Left lung (tissue), 10 donors: ENCODE data around the gene ICOSLG. TPM values are rescaled to one million over a fixed set of nuclear protein-coding genes. Genes with fewer than 3 reads are reported as not detected.
"Not testable (repeated sequence)": the region's sequence is repeated elsewhere in the genome, so short reads cannot be mapped to it uniquely, and the experiment has no call there.

ENCODE experiments used
- ATAC-seq: fragments of 200-7000 bp; cut with Tn5 transposase; one replicate; pipeline ENCODE4 v1.9.1; 2020; ENCODE audit warnings: moderate library complexity
- DNase-seq, 4 donors: peaks; one replicate each; pipeline ENCODE4 v3.0.0-alpha.2; 2013 to 2020
- H3K27ac ChIP-seq, 2 donors: fragments of 200-600 bp; sonication (generic) in 1 of 2; one replicate each; pipeline versions ENCODE4 v1.5.0 to v1.8.0; 2020 to 2021
- H3K27me3 ChIP-seq, 2 donors: fragments of 200-600 bp; sonication (generic) in 1 of 2; one replicate each; pipeline versions ENCODE4 v1.5.0 to v1.8.0; 2020 to 2021
- H3K36me3 ChIP-seq, 2 donors: fragments of 200-600 bp; sonication (generic) in 1 of 2; one replicate each; pipeline versions ENCODE4 v1.5.0 to v1.8.0; 2020 to 2021
- H3K4me1 ChIP-seq, 2 donors: fragments of 200-600 bp; one replicate each; pipeline ENCODE4 v1.8.0; 2021
- H3K4me3 ChIP-seq, 2 donors: fragments of 200-600 bp; sonication (generic) in 1 of 2; one replicate each; pipeline versions ENCODE4 v1.5.0 to v1.8.0; 2020 to 2021; ENCODE audit warnings: mild to moderate bottlenecking in 1 of 2
- H3K9me3 ChIP-seq, 2 donors: fragments of 200-600 bp; sonication (generic) in 1 of 2; one replicate each; pipeline versions ENCODE4 v1.5.0 to v1.8.0; 2020 to 2021
- intact Hi-C, 2 donors: fragments of 100-400 bp; cut with DNase I; formaldehyde crosslinking; loops; one replicate each; pipeline versions ENCODE4 v1.11.2 to v1.14.2; 2022
- polyA plus RNA-seq, 6 donors: library from polyadenylated mRNA; unstranded; fragments of 120-200 nt; gene quantifications; one replicate each; pipeline ENCODE4 v1.2.1, GENCODE V29; 2013; ENCODE audit not compliant: insufficient read length in 6 of 6
- total RNA-seq, 2 donors: library from RNA; stranded (reverse); fragmentation: NEBNext Ultra II Directional; extraction: Animal tissue kit (Norgen Biotek cat#: 25700); gene quantifications; one replicate each; pipeline ENCODE4 v1.2.1, GENCODE V29; 2021
- donor health status: DM: no; HTN: yes; CAD: no.
- donor health status: DM: no; HTN: no; CAD: no.

The ICOSLG gene
- total and polyA plus RNA-seq, 8 donors = 1.7 to 4.6 (median 2.8) TPM

DNA sequence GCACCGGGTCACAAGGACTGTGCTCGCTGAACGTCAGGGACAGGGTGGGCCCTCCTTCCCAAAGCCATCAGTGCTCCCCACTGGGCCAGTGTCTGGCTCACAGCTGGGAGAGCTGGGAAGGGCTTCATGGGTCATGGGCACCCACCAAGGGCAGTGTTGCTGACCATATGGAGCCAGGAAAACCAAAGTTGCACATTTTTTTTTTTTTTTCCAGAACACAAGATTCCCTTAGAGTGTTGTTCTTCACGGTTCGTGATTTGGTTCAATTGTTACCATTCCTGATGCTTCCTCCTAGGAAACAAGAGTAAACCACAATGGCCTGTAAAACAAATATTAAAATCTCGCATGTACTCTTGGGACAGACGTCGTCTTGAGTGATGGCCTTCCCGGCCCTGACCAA lies 45.9 kb downstream of the ICOSLG start:
- DNase-seq, H3K27me3 ChIP-seq, H3K4me3 ChIP-seq, H3K27ac ChIP-seq, H3K9me3 ChIP-seq, ATAC-seq, H3K4me1 ChIP-seq, intact Hi-C loops, H3K36me3 ChIP-seq: not testable (repeated sequence)

DNA sequence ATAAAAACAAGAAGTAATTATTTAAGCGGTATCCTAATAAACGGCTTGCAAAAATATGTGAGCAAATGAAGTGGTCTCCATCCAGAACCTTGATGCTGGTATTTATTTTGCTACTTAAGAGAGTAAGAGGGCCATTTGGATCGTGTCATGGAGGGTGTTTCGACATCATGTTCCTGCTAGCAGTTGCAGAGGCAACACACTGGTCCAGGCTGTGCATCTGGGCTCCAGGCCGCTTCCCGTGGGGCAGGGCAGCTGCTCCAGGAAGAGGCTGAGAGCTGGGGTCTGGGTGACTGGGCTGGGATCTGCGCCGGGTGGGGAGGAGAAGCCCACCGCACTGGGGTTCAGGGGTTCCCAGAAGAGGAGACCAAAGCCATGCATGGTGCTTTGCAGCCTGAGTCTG lies 46.3 kb downstream of the ICOSLG start:
- ATAC-seq = peak; percentile 24
- intact Hi-C loops, H3K36me3 ChIP-seq, H3K4me3 ChIP-seq, H3K9me3 ChIP-seq, H3K27me3 ChIP-seq, DNase-seq, H3K27ac ChIP-seq, H3K4me1 ChIP-seq: not testable (repeated sequence)

- intact Hi-C loops, H3K27ac ChIP-seq, H3K36me3 ChIP-seq, H3K4me1 ChIP-seq, H3K27me3 ChIP-seq, DNase-seq, H3K9me3 ChIP-seq, H3K4me3 ChIP-seq: not testable (repeated sequence)
- ATAC-seq = peak; percentile 23
These were observed 47.6 kb downstream of the ICOSLG start for GRCh38 chr21:44193108-44193507.

GRCh38 chr21:44190349-44191271 lies 50.1 kb downstream of the ICOSLG start:
- H3K4me1 ChIP-seq, H3K27ac ChIP-seq, H3K9me3 ChIP-seq, intact Hi-C loops, H3K36me3 ChIP-seq, ATAC-seq, H3K4me3 ChIP-seq, H3K27me3 ChIP-seq: not testable (repeated sequence)
- DNase-seq = peak in 1 of 4 donors; percentile 24

GRCh38 chr21:44184862-44185261 lies 55.9 kb downstream of the ICOSLG start:
- peak; percentile 47 for ATAC-seq
- DNase-seq, H3K27ac ChIP-seq, H3K36me3 ChIP-seq, H3K4me1 ChIP-seq, intact Hi-C loops, H3K9me3 ChIP-seq, H3K27me3 ChIP-seq, H3K4me3 ChIP-seq: not testable (repeated sequence)

- H3K4me1 ChIP-seq, H3K27me3 ChIP-seq, H3K36me3 ChIP-seq, H3K9me3 ChIP-seq, H3K27ac ChIP-seq, H3K4me3 ChIP-seq, intact Hi-C loops, DNase-seq: not testable (repeated sequence)
- peak; percentile 9 for ATAC-seq
These were observed 58.5 kb downstream of the ICOSLG start for GRCh38 chr21:44182202-44182601.

- H3K4me3 ChIP-seq, intact Hi-C loops, H3K36me3 ChIP-seq, DNase-seq, H3K27ac ChIP-seq, H3K9me3 ChIP-seq, H3K4me1 ChIP-seq, H3K27me3 ChIP-seq: not testable (repeated sequence)
- ATAC-seq = peak; percentile 67
These were observed 59.2 kb downstream of the ICOSLG start for GRCh38 chr21:44181506-44181905.

DNA sequence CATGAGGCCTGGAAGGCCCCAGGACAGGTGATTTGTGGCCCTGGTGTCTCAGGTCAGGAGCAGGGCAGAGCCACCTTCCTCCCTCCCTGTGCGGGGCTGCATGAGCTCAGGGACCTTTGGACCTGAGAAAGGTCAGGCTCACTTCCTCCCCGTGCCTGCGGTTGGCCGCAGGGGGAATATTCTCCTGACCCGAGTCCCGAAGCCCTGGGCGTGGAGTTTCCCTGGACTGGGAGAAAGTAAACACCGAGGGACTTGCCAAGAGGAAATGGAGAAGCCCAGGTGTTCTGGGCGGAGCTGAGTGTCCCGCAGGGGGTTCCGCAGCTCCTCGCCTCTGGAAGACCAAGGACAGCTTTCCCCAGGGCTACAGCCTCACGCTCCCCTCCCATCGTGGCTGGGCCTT lies 64.6 kb downstream of the ICOSLG start:
- H3K36me3 ChIP-seq, ATAC-seq, H3K27me3 ChIP-seq, intact Hi-C loops, H3K4me1 ChIP-seq, DNase-seq, H3K9me3 ChIP-seq, H3K4me3 ChIP-seq, H3K27ac ChIP-seq: not testable (repeated sequence)

GRCh38 chr21:44175189-44175588 lies 65.6 kb downstream of the ICOSLG start:
- H3K27me3 ChIP-seq, intact Hi-C loops, H3K27ac ChIP-seq, H3K4me3 ChIP-seq, H3K9me3 ChIP-seq, DNase-seq, H3K36me3 ChIP-seq, H3K4me1 ChIP-seq: not testable (repeated sequence)
- ATAC-seq = peak; percentile 47

Other genes starting within 250 kb of the ICOSLG start
- 10 to 100 TPM; 32.6 to 43.5 TPM for gene TRAPPC10, start 228.6 kb downstream of the ICOSLG start, total RNA-seq
- 10 to 100 TPM; 26.6 to 32.7 (median 27.5) TPM for gene TRAPPC10, start 228.6 kb downstream of the ICOSLG start, polyA plus RNA-seq
- gene PWP2, start 133.5 kb downstream of the ICOSLG start, total RNA-seq = 1 to 10 TPM; 3.9 to 6.7 TPM
- 10 to 100 TPM in 1 of 6 donors, 1 to 10 TPM in 5; 1.7 to 10.8 (median 8.6) TPM for gene PWP2, start 133.5 kb downstream of the ICOSLG start, polyA plus RNA-seq
- gene GATD3, start 107.3 kb downstream of the ICOSLG start, total RNA-seq = 10 to 100 TPM in 1 of 2 donors, 1 to 10 TPM in 1; 8.8 to 10.8 TPM
- gene GATD3, start 107.3 kb downstream of the ICOSLG start, polyA plus RNA-seq = 10 to 100 TPM; 22.3 to 50.1 (median 36.2) TPM
- gene DNMT3L, start 21.0 kb upstream of the ICOSLG start, total RNA-seq = not detected
- not detected for gene DNMT3L, start 21.0 kb upstream of the ICOSLG start, polyA plus RNA-seq
- gene AIRE, start 44.9 kb upstream of the ICOSLG start, total RNA-seq = under 1 TPM in 1 of 2 donors, not detected in 1; 0.06 TPM
- under 1 TPM in 5 of 6 donors, not detected in 1; 0.06 to 0.21 (median 0.09) TPM for gene AIRE, start 44.9 kb upstream of the ICOSLG start, polyA plus RNA-seq
- gene PFKL, start 59.1 kb upstream of the ICOSLG start, total RNA-seq = 100 to 1,000 TPM; 109 to 116 TPM
- 100 to 1,000 TPM in 1 of 6 donors, 10 to 100 TPM in 5; 80.3 to 110 (median 87.1) TPM for gene PFKL, start 59.1 kb upstream of the ICOSLG start, polyA plus RNA-seq
- gene CFAP410, start 98.4 kb upstream of the ICOSLG start, total RNA-seq = 10 to 100 TPM; 20.8 to 21.4 TPM
- 10 to 100 TPM; 16.5 to 31.5 (median 20.7) TPM for gene CFAP410, start 98.4 kb upstream of the ICOSLG start, polyA plus RNA-seq
- gene TRPM2, start 112.7 kb upstream of the ICOSLG start, total RNA-seq = 10 to 100 TPM; 11.0 to 25.6 TPM
- 1 to 10 TPM; 1.2 to 1.8 (median 1.5) TPM for gene TRPM2, start 112.7 kb upstream of the ICOSLG start, polyA plus RNA-seq
- gene LRRC3, start 214.6 kb upstream of the ICOSLG start, total RNA-seq = 1 to 10 TPM; 2.4 to 5.7 TPM
- 1 to 10 TPM; 4.9 to 7.0 (median 6.3) TPM for gene LRRC3, start 214.6 kb upstream of the ICOSLG start, polyA plus RNA-seq